Trophoblast cell (in vitro differentiated cells and primary cell): ENCODE results near the gene SMG9.

Source experiments
- DNase-seq, 2 donors: peaks; one replicate each; pipeline ENCODE4 v3.0.0-alpha.2; 2016
- H2AFZ ChIP-seq: 2 replicates; pipeline ENCODE4 v1.6.1; 2013; ENCODE audit warnings: low read length, moderate library complexity, mild to moderate bottlenecking; ENCODE audit not compliant: insufficient read depth, poor library complexity
- H2AK5ac ChIP-seq: 2 replicates; pipeline ENCODE4 v1.6.1; 2013; ENCODE audit warnings: mild to moderate bottlenecking, low read length
- H2BK120ac ChIP-seq: 2 replicates; pipeline ENCODE4 v1.6.1; 2013; ENCODE audit warnings: low read length, mild to moderate bottlenecking, moderate library complexity; ENCODE audit not compliant: insufficient read depth, poor library complexity
- H2BK12ac ChIP-seq: 2 replicates; pipeline ENCODE4 v1.6.1; 2013; ENCODE audit warnings: mild to moderate bottlenecking, low read length, moderate library complexity
- H2BK5ac ChIP-seq: 2 replicates; pipeline ENCODE4 v1.6.1; 2013; ENCODE audit warnings: low read length, low read depth, moderate library complexity, mild to moderate bottlenecking; ENCODE audit not compliant: poor library complexity
- H3K14ac ChIP-seq: 2 replicates; pipeline ENCODE4 v1.6.1; 2013; ENCODE audit warnings: mild to moderate bottlenecking, low read length
- H3K18ac ChIP-seq: 2 replicates; pipeline ENCODE4 v1.6.1; 2013; ENCODE audit warnings: mild to moderate bottlenecking, low read length
- H3K23ac ChIP-seq: 2 replicates; pipeline ENCODE4 v1.6.1; 2013; ENCODE audit warnings: low read length
- H3K27ac ChIP-seq: 2 replicates; pipeline ENCODE4 v1.5.1; 2013; ENCODE audit warnings: low read depth, mild to moderate bottlenecking, inconsistent platforms, low read length, moderate library complexity
- H3K27me3 ChIP-seq: 2 replicates; pipeline ENCODE4 v1.6.1; 2013; ENCODE audit warnings: inconsistent platforms, mild to moderate bottlenecking, low read length, moderate library complexity; ENCODE audit not compliant: insufficient read depth
- H3K36me3 ChIP-seq, 2 experiments: 1 replicate in 1 of 2; 2 replicates in 1 of 2; pipeline ENCODE4 v1.6.1; 2013; ENCODE audit warnings: low read length in 2 of 2, mild to moderate bottlenecking in 2 of 2, moderate library complexity in 1 of 2; ENCODE audit not compliant: insufficient read depth in 2 of 2, control insufficient read depth in 1 of 2
- H3K4ac ChIP-seq: 2 replicates; pipeline ENCODE4 v1.6.1; 2013; ENCODE audit warnings: low read depth, mild to moderate bottlenecking, low read length, moderate library complexity
- H3K4me1 ChIP-seq, 2 experiments: 1 replicate in 1 of 2; 2 replicates in 1 of 2; pipeline ENCODE4 v1.6.1; 2013; ENCODE audit warnings: low read length in 2 of 2, mild to moderate bottlenecking in 2 of 2, moderate library complexity in 1 of 2; ENCODE audit not compliant: insufficient read depth in 2 of 2, control insufficient read depth in 1 of 2
- H3K4me2 ChIP-seq: 2 replicates; pipeline ENCODE4 v1.6.1; 2013; ENCODE audit warnings: inconsistent platforms, mild to moderate bottlenecking, low read length, moderate library complexity
- H3K4me3 ChIP-seq: 2 replicates; pipeline ENCODE4 v1.5.1; 2013; ENCODE audit warnings: mild to moderate bottlenecking, low read depth, low read length, inconsistent platforms
- H3K79me1 ChIP-seq: one replicate; pipeline ENCODE4 v1.6.1; 2013; ENCODE audit warnings: low read length
- H3K79me2 ChIP-seq: 2 replicates; pipeline ENCODE4 v1.6.1; 2013; ENCODE audit warnings: low read length, mild to moderate bottlenecking; ENCODE audit not compliant: control insufficient read depth, insufficient read depth, poor library complexity
- H3K9ac ChIP-seq: 2 replicates; pipeline ENCODE4 v1.6.1; 2013; ENCODE audit warnings: mild to moderate bottlenecking, low read length
- H3K9me3 ChIP-seq: 2 replicates; pipeline ENCODE4 v1.6.1; 2013; ENCODE audit warnings: low read depth, mild to moderate bottlenecking, control low read depth, inconsistent platforms, low read length; ENCODE audit not compliant: insufficient read depth
- H4K12ac ChIP-seq: 2 replicates; pipeline ENCODE4 v1.6.1; 2013; ENCODE audit warnings: low read depth, mild to moderate bottlenecking, low read length, moderate library complexity
- H4K8ac ChIP-seq: 2 replicates; pipeline ENCODE4 v1.6.1; 2013; ENCODE audit warnings: low read depth, mild to moderate bottlenecking, low read length, moderate library complexity
- H4K91ac ChIP-seq: one replicate; pipeline ENCODE4 v1.6.1; 2013; ENCODE audit warnings: low read depth, mild to moderate bottlenecking, low read length, moderate library complexity
- WGBS: extraction: QIAGEN DNeasy Blood & Tissue Kit; methylation state at CpG from one replicate; pipeline ENCODE4 v1.1.7; 2013; ENCODE audit warnings: missing lambda C conversion rate; ENCODE audit not compliant: insufficient read length, insufficient coverage; ENCODE audit errors: extremely low coverage; 5-methylcytosine and 5-hydroxymethylcytosine counted together

SMG9 gene

GRCh38 chr19:43691755-43692154 lies 63.0 kb downstream of the SMG9 start:
- Histone ChIP-seq H3K9ac (no peak overlapping the region), H3K79me2 (no peaks in the 10 kb centered on the region), H3K14ac (no peak overlapping the region), H3K27me3 (no peaks in the 10 kb centered on the region), H3K9me3 (peaks cover 6% of the 10 kb centered on the region), H3K4me1 (peaks cover 0 to 4% of the 10 kb centered on the region in 2 experiments), H2BK120ac (no peak overlapping the region), H2AFZ (no peak overlapping the region), H3K4ac (no peak overlapping the region), H3K4me2 (no peak overlapping the region), H2BK12ac (no peak overlapping the region), H4K91ac (no peak overlapping the region), H2AK5ac (no peak overlapping the region), H3K4me3 (no peak overlapping the region), H4K12ac (no peak overlapping the region), H3K36me3 (no peaks in the 10 kb centered on the region), H2BK5ac (no peak overlapping the region), H3K27ac (no peak overlapping the region), H3K79me1 (no peaks in the 10 kb centered on the region), H3K18ac (no peak overlapping the region), H4K8ac (no peak overlapping the region), H3K23ac (no peak overlapping the region)
- no peak for DNase-seq
- no CpG with 5 or more reads among the region's 5 CpGs for WGBS

GRCh38 chr19:43690890-43691289 lies 63.9 kb downstream of the SMG9 start:
- no peak overlapping the region for H3K23ac ChIP-seq
- no peak overlapping the region for H3K14ac ChIP-seq
- no peak overlapping the region for H4K12ac ChIP-seq
- H3K27ac ChIP-seq, result no peak overlapping the region
- no CpG with 5 or more reads among the region's 3 CpGs for WGBS
- no peaks in the 10 kb centered on the region for H3K79me2 ChIP-seq
- H2BK5ac ChIP-seq, result no peak overlapping the region
- no peak overlapping the region for H4K91ac ChIP-seq
- H2BK120ac ChIP-seq, result no peak overlapping the region
- H3K4me2 ChIP-seq, result no peak overlapping the region
- H3K9me3 ChIP-seq, result peaks cover 3% of the 10 kb centered on the region
- no peak overlapping the region for H3K4me3 ChIP-seq
- no peaks in the 10 kb centered on the region for H3K79me1 ChIP-seq
- no peak overlapping the region for H2AK5ac ChIP-seq
- no peak overlapping the region for H4K8ac ChIP-seq
- no peak overlapping the region for H3K4ac ChIP-seq
- no peak for DNase-seq
- no peaks in the 10 kb centered on the region for H3K27me3 ChIP-seq
- H2AFZ ChIP-seq, result no peak overlapping the region
- no peak overlapping the region for H2BK12ac ChIP-seq
- H3K9ac ChIP-seq, result no peak overlapping the region
- no peak overlapping the region for H3K18ac ChIP-seq
- H3K36me3 ChIP-seq, result no peaks in the 10 kb centered on the region
- H3K4me1 ChIP-seq, result peaks cover 0 to 4% of the 10 kb centered on the region in 2 experiments

GRCh38 chr19:43690444-43690843 lies 64.3 kb downstream of the SMG9 start:
- H3K4me3 ChIP-seq, result no peak overlapping the region
- H3K27ac ChIP-seq, result no peak overlapping the region
- WGBS, result no CpG with 5 or more reads among the region's 3 CpGs

GRCh38 chr19:43688059-43688701 lies 66.6 kb downstream of the SMG9 start:
- Histone ChIP-seq H3K4me2 (no peak overlapping the region), H2BK5ac (no peak overlapping the region), H3K27ac (no peak overlapping the region), H3K4ac (no peak overlapping the region), H2AFZ (no peak overlapping the region), H4K8ac (no peak overlapping the region), H3K79me1 (no peaks in the 10 kb centered on the region), H4K12ac (no peak overlapping the region), H3K9me3 (peaks cover 3% of the 10 kb centered on the region), H3K36me3 (no peaks in the 10 kb centered on the region), H3K18ac (no peak overlapping the region), H2BK12ac (no peak overlapping the region), H3K27me3 (no peaks in the 10 kb centered on the region), H2AK5ac (no peak overlapping the region), H3K23ac (no peak overlapping the region), H3K14ac (no peak overlapping the region), H3K4me3 (no peak overlapping the region), H3K4me1 (peaks cover 0 to 4% of the 10 kb centered on the region in 2 experiments), H3K79me2 (no peaks in the 10 kb centered on the region), H2BK120ac (no peak overlapping the region), H3K9ac (no peak overlapping the region), H4K91ac (no peak overlapping the region)
- no CpG with 5 or more reads among the region's 10 CpGs for WGBS
- DNase-seq, result peak in 1 of 2 donors; percentile 9

More at GRCh38 chr19:43690444-43690843, 64.3 kb downstream of the SMG9 start:
- H3K14ac ChIP-seq, result no peak overlapping the region
- peaks cover 0 to 4% of the 10 kb centered on the region in 2 experiments for H3K4me1 ChIP-seq
- H2BK120ac ChIP-seq, result no peak overlapping the region
- H4K91ac ChIP-seq, result no peak overlapping the region
- H3K27me3 ChIP-seq, result no peaks in the 10 kb centered on the region
- no peaks in the 10 kb centered on the region for H3K79me2 ChIP-seq
- H3K9me3 ChIP-seq, result peaks cover 3% of the 10 kb centered on the region
- no peak overlapping the region for H3K9ac ChIP-seq
- no peak overlapping the region for H2BK12ac ChIP-seq
- no peak overlapping the region for H3K4me2 ChIP-seq
- no peak overlapping the region for H4K8ac ChIP-seq
- H4K12ac ChIP-seq, result no peak overlapping the region
- H3K18ac ChIP-seq, result no peak overlapping the region
- H3K79me1 ChIP-seq, result no peaks in the 10 kb centered on the region
- no peaks in the 10 kb centered on the region for H3K36me3 ChIP-seq
- H2BK5ac ChIP-seq, result no peak overlapping the region
- DNase-seq, result no peak
- no peak overlapping the region for H3K23ac ChIP-seq
- H2AK5ac ChIP-seq, result no peak overlapping the region
- H2AFZ ChIP-seq, result no peak overlapping the region
- no peak overlapping the region for H3K4ac ChIP-seq
